Measurements from ENCODE around the gene OR2A5.
"Not testable (repeated sequence)": the region's sequence is repeated elsewhere in the genome, so short reads cannot be mapped to it uniquely, and the experiment has no call there.

Gene OR2A5, protein sequence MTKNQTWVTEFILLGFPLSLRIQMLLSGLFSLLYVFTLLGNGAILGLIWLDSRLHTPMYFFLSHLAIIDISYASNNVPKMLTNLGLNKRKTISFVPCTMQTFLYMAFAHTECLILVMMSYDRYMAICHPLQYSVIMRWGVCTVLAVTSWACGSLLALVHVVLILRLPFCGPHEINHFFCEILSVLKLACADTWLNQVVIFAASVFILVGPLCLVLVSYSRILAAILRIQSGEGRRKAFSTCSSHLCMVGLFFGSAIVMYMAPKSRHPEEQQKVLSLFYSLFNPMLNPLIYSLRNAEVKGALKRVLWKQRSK

DNA sequence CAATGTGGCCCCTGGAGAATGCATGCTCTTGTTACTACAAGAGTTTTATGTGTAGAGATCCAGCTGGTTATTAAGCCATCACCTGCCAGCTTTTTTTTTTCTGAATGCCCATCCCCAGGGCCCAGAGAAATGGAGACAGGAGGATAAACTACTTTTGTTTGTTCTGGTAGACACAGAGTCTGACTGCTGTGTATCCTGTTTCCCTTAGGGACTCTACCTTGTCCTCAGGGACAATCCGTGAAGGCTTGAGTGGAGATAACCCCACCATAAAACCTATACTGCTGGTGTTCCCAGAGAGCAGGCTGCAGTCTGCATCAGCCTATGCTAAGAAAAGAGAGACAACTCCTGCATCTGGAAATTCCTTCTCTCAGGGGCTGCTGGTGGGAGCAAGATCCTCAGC lies at the start of gene OR2A5:
TSS of gene OR2A5 (plus strand) at position 301 of the 400 bp plus-strand sequence. CDS start 1,454 bp downstream, outside the sequence.
- no peak for DNase-seq (ENCODE audit: low read depth in 2 of 2)

DNA sequence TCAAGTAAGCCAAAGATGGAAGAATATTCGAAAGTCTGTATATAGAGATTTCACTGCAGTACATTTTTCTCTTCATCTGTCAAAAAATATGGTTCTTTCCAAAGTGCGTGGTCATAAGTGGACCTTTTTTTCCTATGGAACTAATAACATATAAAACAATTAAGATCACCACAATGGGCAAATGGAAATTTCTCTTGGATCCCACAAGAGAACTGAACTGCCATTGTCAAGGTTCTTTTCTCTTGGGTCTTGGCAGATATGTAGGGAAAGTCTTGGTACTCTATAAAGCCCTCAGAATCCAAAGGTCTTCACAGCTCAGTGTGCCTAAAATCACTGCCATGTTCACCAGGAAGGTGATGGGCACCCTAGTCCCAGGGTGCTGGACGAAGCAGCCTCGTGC lies 48.7 kb upstream of the OR2A5 start, which contains the start of gene OR6B1:
TSS of gene OR6B1 (plus strand) at position 301 of the 400 bp plus-strand sequence. CDS start 3,677 bp downstream, outside the sequence.
- no peak for DNase-seq (ENCODE audit: low read depth in 2 of 2)

DNA sequence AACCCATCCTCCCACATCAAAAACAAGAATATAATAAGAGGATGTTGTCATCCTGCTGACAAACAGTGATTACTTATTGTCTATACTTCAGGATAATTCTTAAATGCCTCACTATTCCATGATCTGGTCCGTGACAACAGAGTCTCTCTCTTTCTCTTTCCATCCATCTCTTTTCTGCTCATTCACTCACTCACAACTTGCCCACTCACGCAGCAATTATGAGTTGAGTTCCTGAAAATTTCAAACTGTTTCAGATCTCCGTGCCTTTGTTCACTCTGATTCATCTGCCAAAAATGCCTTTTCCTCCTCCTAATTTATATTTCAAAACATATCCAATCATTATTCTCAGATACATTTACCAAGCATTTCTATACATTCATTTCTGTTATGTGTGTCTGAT lies 47.2 kb upstream of the OR2A5 start:
- no peak for DNase-seq (ENCODE audit: low read depth in 2 of 2)

DNA sequence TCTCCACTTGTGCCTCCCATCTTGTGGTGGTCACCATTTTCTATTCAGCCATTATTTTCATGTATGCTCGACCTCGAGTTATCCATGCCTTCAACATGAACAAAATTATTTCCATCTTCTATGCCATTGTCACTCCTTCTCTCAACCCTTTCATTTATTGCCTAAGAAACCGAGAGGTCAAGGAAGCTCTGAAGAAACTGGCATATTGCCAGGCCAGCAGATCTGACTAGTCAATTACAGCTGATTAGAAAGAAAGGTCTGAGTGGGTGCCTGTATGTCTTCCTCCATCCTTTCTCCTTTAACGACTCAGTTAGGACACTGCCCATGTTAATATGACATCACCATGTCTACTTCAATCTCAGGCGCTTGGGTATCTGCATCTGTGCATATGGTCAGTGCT lies 44.0 kb upstream of the OR2A5 start:
- DNase-seq (ENCODE audit: low read depth in 2 of 2), result no peak

DNA sequence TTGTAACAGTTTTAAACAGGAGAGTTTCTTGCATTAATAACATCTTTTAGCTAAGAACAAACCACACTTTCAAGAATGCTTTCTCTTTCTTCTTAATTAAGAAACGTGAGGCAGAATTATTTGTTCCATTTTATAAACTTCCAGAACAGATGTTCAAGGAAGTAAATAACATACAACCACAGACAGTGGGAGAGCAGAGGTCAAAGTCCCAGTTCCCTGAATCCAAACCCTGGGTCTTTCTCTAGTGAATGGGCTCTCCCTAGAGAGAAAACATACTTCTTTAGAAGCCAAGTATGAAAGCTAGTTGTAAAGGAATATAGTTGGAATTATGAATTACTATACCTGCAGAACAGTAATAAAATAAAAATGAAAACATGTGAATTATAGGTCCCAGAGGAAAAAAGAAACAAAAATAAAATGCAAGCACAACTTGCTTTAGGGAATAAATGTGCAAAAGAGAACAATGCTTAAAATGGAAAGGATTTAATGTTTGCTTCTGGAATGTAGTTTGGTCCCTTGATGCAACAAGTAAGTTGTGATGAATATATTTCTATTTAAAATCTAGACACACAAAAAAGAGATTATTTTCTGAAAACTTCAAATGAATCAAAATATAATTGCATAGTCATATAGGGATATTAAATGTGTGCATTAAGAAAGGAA lies 42.6 kb upstream of the OR2A5 start:
- no peak for DNase-seq (ENCODE audit: low read depth in 2 of 2)

DNA sequence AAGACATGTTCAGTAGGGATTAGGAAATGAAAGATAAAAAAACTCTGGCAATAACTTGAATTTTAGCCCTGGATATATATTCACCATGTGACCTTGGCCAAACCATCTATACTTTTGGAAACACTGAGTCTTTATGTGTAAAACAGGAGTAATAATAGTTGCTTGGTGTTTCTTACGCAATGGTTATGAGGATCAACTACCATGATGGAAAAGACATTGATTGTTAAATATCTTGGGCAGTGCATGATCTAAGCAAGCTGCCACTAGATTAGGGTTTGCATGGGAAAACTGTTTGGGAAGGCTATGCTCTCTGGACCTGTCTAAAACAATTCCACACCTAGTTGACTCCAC lies 42.1 kb upstream of the OR2A5 start:
- DNase-seq (ENCODE audit: low read depth in 2 of 2), result no peak

DNA sequence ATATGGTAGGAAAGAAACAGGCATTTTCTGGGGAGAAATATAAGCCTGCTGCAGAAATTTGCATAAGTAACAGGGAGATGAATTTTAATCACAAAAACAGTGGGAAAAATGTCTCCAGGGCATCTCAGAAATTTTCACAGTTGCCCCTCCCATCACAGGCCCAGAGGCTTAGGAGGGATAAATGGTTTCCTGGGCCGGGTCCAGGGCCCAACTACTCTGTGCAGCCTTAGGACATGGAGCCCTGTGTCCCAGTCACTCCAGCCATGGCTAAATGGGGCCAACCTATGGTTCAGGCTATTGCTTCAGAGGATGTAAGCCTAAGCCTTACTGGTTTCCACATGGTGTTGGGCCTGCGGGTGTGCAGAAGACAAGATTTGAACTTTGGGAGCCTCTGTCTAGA lies 39.4 kb upstream of the OR2A5 start:
- no peak for DNase-seq (ENCODE audit: low read depth in 2 of 2)

DNA sequence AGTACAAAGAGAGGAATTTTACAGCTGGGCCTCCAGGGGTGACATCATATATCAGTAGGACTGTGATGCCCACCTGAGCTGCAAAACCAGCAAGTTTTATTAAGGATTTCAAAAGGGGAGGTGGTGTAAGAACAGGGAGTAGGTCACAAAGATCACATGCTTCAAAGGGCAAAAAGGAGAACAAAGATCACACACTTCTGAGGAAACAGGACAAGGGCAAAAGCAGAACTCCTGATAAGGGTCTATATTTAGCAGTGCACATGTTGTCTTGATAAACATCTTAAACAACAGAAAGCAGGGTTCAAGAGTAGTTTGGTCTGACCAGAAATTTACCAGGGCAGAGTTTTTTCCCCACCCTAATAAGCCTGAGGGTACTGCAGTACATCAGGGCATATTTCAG lies 38.7 kb upstream of the OR2A5 start:
- not testable (repeated sequence) for DNase-seq (ENCODE audit: low read depth in 2 of 2)

DNA sequence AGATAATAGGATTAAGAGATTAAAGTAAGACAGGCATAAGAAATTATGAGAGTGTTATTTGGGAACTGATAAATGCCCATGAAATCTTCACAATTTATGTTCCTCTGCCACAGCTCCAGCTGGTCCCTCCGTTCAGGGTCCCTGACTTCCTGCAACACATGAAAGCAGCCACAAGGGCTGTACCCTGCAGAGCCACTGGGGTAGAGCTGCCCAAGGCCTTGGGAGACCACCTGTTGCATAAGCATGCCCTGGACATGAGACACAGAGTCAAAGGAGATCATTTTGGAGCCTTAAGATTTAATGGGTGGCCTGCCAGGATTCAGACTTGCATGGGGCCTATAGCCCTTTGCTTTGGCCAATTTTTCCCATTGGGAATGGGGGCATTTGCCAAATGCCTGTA lies 37.9 kb upstream of the OR2A5 start:
- DNase-seq (ENCODE audit: low read depth in 2 of 2), result not testable (repeated sequence)

DNA sequence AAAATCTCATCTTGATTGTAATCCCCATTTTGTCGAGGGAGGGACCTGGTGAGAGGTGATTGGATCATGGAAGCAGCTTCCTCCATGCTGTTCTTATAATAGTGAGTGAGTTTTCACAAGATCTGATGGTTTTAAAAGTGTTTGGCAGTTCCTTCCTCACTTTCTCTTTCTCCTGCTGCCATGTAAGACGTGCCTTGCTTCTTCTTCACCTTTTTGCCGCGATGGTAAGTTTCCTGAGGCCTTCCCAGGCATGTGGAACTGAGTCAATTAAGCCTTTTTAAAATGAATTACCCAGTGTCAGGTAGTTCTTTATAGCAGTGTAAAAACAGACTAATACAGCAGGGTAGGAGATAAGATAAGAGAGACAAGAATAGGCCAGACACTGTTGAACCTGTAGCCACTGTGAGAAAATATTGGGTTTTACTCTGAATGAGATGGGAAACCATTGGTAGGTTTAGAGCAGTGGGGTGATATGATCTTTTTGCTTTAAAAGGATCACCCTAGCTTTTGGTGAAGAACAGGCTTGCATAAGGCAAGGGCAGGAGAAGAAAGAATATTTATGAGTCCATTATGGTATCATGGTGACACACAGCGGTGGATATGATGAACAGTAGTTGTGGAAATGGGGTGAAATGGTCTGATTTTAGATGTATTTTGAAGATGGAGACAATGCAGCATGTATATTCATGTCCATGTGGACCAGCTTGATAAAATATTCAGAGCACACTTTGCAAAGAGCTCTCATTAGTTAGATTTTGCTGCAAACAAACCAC lies 37.1 kb upstream of the OR2A5 start:
- no peak for DNase-seq (ENCODE audit: low read depth in 2 of 2)

DNA sequence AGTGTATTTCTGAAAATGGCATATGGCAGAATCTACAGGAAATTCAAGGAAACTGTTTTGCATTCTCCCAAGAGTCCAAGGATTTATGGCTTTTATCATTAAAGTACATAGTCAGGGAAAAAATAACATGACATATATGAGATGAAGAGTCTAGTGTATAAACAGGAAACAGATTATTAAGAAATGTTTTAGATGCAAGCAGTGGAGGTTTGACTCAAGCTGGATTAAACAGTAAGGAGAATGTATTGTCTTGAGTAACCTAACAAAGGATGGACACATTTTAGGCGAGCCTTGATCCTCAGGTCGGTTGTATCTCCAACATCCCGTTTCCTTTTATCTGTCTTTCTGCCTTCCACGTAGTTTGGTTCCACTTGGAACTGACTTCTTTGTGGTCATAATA lies 30.7 kb upstream of the OR2A5 start:
- DNase-seq (ENCODE audit: low read depth in 2 of 2), result no peak

DNA sequence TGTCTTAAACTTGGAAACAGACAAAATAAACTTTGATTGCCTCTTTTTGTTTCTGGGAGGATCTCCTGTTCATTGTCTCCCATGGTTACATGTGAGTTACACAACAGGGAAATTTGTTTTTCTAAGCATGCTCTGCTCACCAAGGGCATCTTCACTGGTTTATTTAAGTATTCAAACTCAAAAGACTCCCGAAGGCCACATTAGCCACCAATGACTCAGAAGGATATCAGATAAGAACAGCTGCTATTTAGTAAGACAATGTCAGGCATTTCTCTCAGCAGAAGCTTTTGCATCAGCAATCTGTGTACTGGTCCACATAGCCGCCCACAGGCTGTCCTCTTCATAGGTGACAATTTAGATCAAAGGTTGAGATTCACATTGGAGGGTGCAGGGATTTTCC lies 29.3 kb upstream of the OR2A5 start:
- no peak for DNase-seq (ENCODE audit: low read depth in 2 of 2)

DNA sequence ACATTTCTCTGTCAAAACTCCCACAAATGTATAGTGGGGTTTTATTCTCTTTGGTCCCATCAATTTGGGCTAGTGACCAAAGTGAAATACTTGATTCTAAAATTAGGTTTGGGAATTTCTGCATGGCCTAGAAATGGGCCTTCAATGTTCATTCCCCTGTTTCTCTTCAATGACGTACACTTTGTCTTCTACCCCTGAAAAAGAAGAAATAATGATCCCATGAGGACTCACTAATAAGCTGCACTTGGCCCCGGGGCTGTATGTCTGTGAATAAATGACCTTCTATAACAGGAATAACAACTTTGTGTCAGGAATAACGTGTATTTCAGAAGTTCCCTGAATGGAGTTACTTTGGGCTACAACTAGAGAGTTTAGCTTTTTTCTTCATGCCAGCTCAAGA lies 28.4 kb upstream of the OR2A5 start:
- DNase-seq (ENCODE audit: low read depth in 2 of 2), result no peak

DNA sequence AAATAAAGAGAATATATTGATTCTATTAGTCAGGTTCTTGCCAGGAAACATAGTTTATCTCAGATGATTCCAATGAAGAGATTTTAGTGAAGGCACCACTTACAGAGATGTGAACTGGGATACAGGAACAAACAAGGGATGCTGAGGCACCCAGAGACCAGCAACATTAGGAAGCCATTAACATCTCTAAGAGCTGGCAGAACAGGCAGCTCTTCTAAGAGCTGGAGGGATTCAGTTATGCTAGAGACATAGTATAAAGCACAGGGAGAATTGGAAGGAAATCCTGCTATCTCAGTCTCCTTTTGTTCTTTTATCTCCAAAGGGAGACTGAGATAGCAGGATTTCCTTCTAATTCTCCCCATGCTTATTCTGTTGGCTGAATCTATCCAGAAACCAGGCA lies 26.6 kb upstream of the OR2A5 start:
- DNase-seq (ENCODE audit: low read depth in 2 of 2), result no peak

DNA sequence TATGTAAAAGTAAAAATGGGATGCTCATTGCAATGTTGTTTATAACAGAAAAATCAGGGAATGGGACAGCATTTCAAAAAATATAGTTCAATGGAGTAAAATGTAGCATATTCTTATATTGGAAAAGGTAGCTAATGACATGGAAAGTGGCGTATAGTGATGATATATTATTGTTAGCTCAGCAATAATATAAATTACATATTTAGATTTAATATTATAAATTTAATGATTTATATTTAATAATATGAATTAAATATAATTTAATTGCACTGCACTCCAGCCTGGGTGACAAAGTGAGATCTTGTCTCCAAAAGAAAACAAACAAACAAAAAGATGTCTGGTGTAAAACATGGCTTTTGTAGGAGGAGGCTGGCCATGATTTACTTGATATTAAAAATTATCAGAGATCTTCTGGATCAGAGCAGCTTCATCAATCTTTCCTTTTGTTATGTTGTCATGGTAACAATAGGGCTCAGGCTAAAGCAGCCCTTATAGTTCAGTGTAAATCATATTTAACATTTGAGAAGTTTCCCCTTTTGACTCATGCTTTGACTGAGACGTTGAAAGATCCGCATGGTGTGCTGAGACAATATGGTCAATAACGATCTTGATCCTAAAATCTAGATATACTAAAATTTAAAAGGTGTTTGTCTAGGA lies 25.4 kb upstream of the OR2A5 start:
- DNase-seq (ENCODE audit: low read depth in 2 of 2), result no peak

DNA sequence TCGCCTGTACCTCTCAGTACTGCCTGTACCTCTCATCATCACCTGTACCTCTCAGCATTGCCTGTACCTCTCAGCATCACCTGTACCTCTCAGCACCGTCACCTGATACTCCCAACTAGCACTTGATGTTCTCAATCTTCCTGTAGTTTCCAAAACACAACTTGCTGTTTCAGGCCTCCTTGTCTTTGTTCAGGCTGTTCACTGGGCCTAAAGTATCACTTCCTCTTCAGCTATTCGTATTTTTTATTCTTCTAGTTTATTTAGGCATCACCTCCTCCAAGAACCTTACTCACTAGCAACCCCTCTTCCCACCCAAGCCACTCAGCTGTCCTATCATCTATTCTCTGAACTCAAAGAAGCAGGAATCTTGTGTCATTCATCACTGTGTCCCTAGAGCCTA lies 24.5 kb upstream of the OR2A5 start:
- no peak for DNase-seq (ENCODE audit: low read depth in 2 of 2)

DNA sequence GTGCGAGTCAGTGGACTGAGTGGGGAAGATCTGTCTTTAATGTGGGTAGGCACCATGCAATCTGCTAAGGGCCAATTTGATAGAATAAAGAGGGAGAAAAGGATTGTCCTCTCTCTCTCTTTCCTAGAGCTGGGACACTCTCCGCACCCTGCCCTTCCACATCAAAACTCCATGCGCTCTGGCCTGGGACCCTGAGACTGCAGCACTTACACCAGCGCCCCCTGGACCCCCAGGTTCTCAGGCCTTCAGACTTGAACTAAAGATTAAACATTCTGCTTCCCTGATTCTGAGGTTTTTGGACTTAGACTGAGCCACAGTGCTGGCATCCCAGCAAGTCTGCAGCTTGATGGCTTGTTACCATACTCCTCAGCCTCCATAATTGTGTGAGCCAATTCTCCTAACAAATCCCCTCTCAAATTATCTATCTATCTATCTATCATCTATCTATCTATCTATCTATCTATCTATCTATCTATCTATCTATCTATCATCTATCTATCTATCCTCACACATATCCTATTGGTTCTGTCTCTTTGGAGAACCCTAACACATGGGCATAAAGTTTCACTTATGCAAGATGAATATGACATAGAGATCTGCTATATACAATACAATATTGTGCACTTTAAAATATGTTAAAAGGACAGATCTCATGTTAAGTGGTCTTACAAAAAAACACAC lies 22.4 kb upstream of the OR2A5 start:
- no peak for DNase-seq (ENCODE audit: low read depth in 2 of 2)

DNA sequence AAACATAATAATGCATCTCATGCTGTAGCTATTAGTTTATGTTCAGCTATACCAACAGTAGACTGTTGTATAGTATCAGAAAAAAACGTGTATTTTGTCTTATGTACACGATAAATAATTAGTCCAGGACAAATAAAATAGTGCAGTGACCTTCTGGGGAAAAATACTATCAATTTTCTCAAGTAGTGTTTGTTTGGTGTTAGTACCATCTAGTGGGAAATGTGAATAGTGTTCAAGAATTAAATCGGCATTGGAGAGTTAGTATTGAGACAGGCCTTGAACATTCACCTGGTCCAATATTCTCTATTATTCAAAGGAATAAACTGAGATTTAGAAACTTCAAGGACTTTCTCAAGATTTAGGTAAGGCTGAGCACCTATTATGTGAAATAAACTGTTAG lies 21.7 kb upstream of the OR2A5 start:
- DNase-seq (ENCODE audit: low read depth in 2 of 2), result no peak

DNA sequence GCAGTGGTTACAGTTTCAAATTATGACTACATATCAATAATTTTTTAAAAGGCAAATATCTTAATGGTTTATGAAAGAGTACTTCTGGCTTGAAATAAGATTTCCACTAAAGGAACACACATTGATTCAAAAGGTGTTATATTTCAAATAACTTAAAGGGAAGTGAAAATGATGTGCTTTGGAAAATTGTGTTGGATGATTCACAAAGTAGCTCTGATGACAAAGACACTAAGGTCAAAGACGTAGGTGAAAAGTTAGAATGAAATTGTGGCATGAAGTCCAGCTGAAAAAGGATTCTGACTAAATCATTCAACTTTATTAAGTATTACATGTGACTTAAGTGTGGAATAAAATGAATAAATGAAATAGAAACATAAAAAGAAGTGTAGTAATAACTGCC lies 20.8 kb upstream of the OR2A5 start:
- no peak for DNase-seq (ENCODE audit: low read depth in 2 of 2)

DNA sequence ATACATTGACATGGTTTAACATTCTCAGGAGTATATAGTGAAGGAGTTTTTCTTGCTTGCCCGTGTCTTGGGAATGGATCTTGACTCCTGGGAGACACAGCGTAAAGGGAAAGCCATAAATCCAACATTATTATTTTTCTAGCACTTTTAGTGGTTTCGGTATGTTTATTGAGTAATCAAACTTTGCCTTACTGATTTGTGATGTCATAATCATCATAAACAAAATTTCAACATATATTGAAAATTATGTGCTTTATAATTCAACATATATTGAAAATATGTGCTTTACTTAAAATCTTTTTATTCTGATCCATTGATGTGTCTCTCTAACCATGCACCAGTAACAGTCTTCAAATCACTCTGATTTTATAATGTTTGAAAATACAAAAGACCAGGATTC lies 20.2 kb upstream of the OR2A5 start:
- DNase-seq (ENCODE audit: low read depth in 2 of 2), result no peak

DNA sequence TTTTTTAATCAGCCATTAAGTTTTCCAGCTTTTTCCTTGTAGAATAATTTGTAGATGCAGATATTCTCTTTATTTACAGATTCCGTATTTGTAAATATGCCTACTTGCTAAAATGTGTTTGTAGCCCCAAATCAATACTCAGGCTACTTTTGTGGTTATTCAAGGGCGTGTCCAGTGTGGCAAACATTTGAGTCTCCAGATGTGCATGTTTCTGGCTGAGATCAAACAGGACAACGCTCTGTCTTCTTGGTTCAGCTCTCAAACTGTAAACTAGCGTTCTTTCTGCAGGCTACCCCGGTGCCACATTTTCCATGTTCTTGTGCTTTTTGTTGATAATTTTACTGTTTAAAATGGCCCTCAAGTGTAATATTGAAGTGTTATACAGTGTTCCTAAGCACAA lies 16.2 kb upstream of the OR2A5 start:
- DNase-seq (ENCODE audit: low read depth in 2 of 2), result no peak
